Measurements from ENCODE around the gene FAM50A.

FAM50A gene

GRCh38 chrX:154477891-154478477 lies 34.0 kb downstream of the FAM50A start:
- H3K4me3 ChIP-seq (ENCODE audit: low read depth, low read length) = peak overlapping the region; percentile 58
- no peak overlapping the region for H3K27ac ChIP-seq (ENCODE audit: low read depth, low read length)
- H3K9me3 ChIP-seq (ENCODE audit: control insufficient read depth, insufficient read depth, low read length) = peaks cover 32% of the 10 kb centered on the region; the same call in 1 of the 2 replicates
- H3K4me1 ChIP-seq (ENCODE audit: control insufficient read depth, insufficient read depth, low read length) = no peaks in the 10 kb centered on the region
- H3K9ac ChIP-seq (ENCODE audit: low read depth, low read length) = no peak overlapping the region
- H3K36me3 ChIP-seq (ENCODE audit: control insufficient read depth, insufficient read depth, low read length) = no peaks in the 10 kb centered on the region
- no peaks in the 10 kb centered on the region for H3K27me3 ChIP-seq (ENCODE audit: control insufficient read depth, insufficient read depth, low read length)

- peaks cover 32% of the 10 kb centered on the region; the same call in 1 of the 2 replicates for H3K9me3 ChIP-seq (ENCODE audit: control insufficient read depth, insufficient read depth, low read length)
- peak within 1 kb of the TSS; percentile 58 for H3K4me3 ChIP-seq (ENCODE audit: low read depth, low read length)
- peak within 1 kb of the TSS; percentile 90 for H3K27ac ChIP-seq (ENCODE audit: low read depth, low read length)
Observed at GRCh38 chrX:154478728-154479622, 35.0 kb downstream of the FAM50A start, which contains the start of gene LAGE3. Gene LAGE3, minus strand, starts transcription at chrX:154479281. Its CDS starts 366 bp downstream, at chrX:154478915.

GRCh38 chrX:154481195-154481594 lies 37.3 kb downstream of the FAM50A start:
- no peak overlapping the region for H3K27ac ChIP-seq (ENCODE audit: low read depth, low read length)

More at GRCh38 chrX:154478728-154479622, 35.0 kb downstream of the FAM50A start, which contains the start of gene LAGE3:
- Histone ChIP-seq H3K4me1 (ENCODE audit: control insufficient read depth, insufficient read depth, low read length) (no peaks in the 10 kb centered on the region), H3K27me3 (ENCODE audit: control insufficient read depth, insufficient read depth, low read length) (no peaks in the 10 kb centered on the region), H3K36me3 (ENCODE audit: control insufficient read depth, insufficient read depth, low read length) (no peaks in the 10 kb centered on the region), H3K9ac (ENCODE audit: low read depth, low read length) (peak within 1 kb of the TSS; percentile 79)

GRCh38 chrX:154481911-154482601 lies 38.1 kb downstream of the FAM50A start:
- Histone ChIP-seq H3K27me3 (ENCODE audit: control insufficient read depth, insufficient read depth, low read length) (no peaks in the 10 kb centered on the region), H3K9me3 (ENCODE audit: control insufficient read depth, insufficient read depth, low read length) (peaks cover 29% of the 10 kb centered on the region; the same call in 1 of the 2 replicates), H3K4me1 (ENCODE audit: control insufficient read depth, insufficient read depth, low read length) (no peaks in the 10 kb centered on the region), H3K27ac (ENCODE audit: low read depth, low read length) (no peak overlapping the region), H3K36me3 (ENCODE audit: control insufficient read depth, insufficient read depth, low read length) (peaks cover 12% of the 10 kb centered on the region), H3K4me3 (ENCODE audit: low read depth, low read length) (no peak overlapping the region), H3K9ac (ENCODE audit: low read depth, low read length) (no peak overlapping the region)

More at GRCh38 chrX:154481195-154481594, 37.3 kb downstream of the FAM50A start:
- H3K4me1 ChIP-seq (ENCODE audit: control insufficient read depth, insufficient read depth, low read length) = no peaks in the 10 kb centered on the region
- H3K9me3 ChIP-seq (ENCODE audit: control insufficient read depth, insufficient read depth, low read length) = peaks cover 37% of the 10 kb centered on the region; the same call in 1 of the 2 replicates
- H3K9ac ChIP-seq (ENCODE audit: low read depth, low read length) = no peak overlapping the region
- no peaks in the 10 kb centered on the region for H3K27me3 ChIP-seq (ENCODE audit: control insufficient read depth, insufficient read depth, low read length)
- H3K4me3 ChIP-seq (ENCODE audit: low read depth, low read length) = no peak overlapping the region
- H3K36me3 ChIP-seq (ENCODE audit: control insufficient read depth, insufficient read depth, low read length) = peaks cover 12% of the 10 kb centered on the region

- H3K27ac ChIP-seq (ENCODE audit: low read depth, low read length) = no peak overlapping the region
- H3K4me1 ChIP-seq (ENCODE audit: control insufficient read depth, insufficient read depth, low read length) = no peaks in the 10 kb centered on the region
- no peaks in the 10 kb centered on the region for H3K27me3 ChIP-seq (ENCODE audit: control insufficient read depth, insufficient read depth, low read length)
- peaks cover 12% of the 10 kb centered on the region for H3K36me3 ChIP-seq (ENCODE audit: control insufficient read depth, insufficient read depth, low read length)
- no peak overlapping the region for H3K9ac ChIP-seq (ENCODE audit: low read depth, low read length)
- H3K9me3 ChIP-seq (ENCODE audit: control insufficient read depth, insufficient read depth, low read length) = peaks cover 29% of the 10 kb centered on the region; the same call in 1 of the 2 replicates
- H3K4me3 ChIP-seq (ENCODE audit: low read depth, low read length) = no peak overlapping the region
Observed at GRCh38 chrX:154482786-154483185, 38.8 kb downstream of the FAM50A start.

GRCh38 chrX:154483325-154483724 lies 39.4 kb downstream of the FAM50A start:
- Histone ChIP-seq H3K36me3 (ENCODE audit: control insufficient read depth, insufficient read depth, low read length) (peaks cover 12% of the 10 kb centered on the region), H3K9me3 (ENCODE audit: control insufficient read depth, insufficient read depth, low read length) (peaks cover 24% of the 10 kb centered on the region; the same call in 1 of the 2 replicates), H3K4me3 (ENCODE audit: low read depth, low read length) (no peak overlapping the region), H3K4me1 (ENCODE audit: control insufficient read depth, insufficient read depth, low read length) (no peaks in the 10 kb centered on the region), H3K9ac (ENCODE audit: low read depth, low read length) (no peak overlapping the region), H3K27me3 (ENCODE audit: control insufficient read depth, insufficient read depth, low read length) (no peaks in the 10 kb centered on the region), H3K27ac (ENCODE audit: low read depth, low read length) (no peak overlapping the region)

- Histone ChIP-seq H3K36me3 (ENCODE audit: control insufficient read depth, insufficient read depth, low read length) (peaks cover 12% of the 10 kb centered on the region), H3K9me3 (ENCODE audit: control insufficient read depth, insufficient read depth, low read length) (peaks cover 33% of the 10 kb centered on the region; the same call in 1 of the 2 replicates), H3K27ac (ENCODE audit: low read depth, low read length) (no peak overlapping the region), H3K27me3 (ENCODE audit: control insufficient read depth, insufficient read depth, low read length) (no peaks in the 10 kb centered on the region), H3K4me1 (ENCODE audit: control insufficient read depth, insufficient read depth, low read length) (no peaks in the 10 kb centered on the region), H3K9ac (ENCODE audit: low read depth, low read length) (no peak overlapping the region), H3K4me3 (ENCODE audit: low read depth, low read length) (no peak overlapping the region)
Observed at GRCh38 chrX:154484255-154485149, 40.6 kb downstream of the FAM50A start.

- Histone ChIP-seq H3K9me3 (ENCODE audit: control insufficient read depth, insufficient read depth, low read length) (peaks cover 35% of the 10 kb centered on the region; the same call in 1 of the 2 replicates), H3K36me3 (ENCODE audit: control insufficient read depth, insufficient read depth, low read length) (peaks cover 12% of the 10 kb centered on the region), H3K9ac (ENCODE audit: low read depth, low read length) (no peak overlapping the region), H3K27me3 (ENCODE audit: control insufficient read depth, insufficient read depth, low read length) (no peaks in the 10 kb centered on the region), H3K4me1 (ENCODE audit: control insufficient read depth, insufficient read depth, low read length) (no peaks in the 10 kb centered on the region), H3K27ac (ENCODE audit: low read depth, low read length) (no peak overlapping the region), H3K4me3 (ENCODE audit: low read depth, low read length) (peak overlapping the region; percentile 67)
Observed at GRCh38 chrX:154485150-154486051, 41.5 kb downstream of the FAM50A start.

- no peaks in the 10 kb centered on the region for H3K4me1 ChIP-seq (ENCODE audit: control insufficient read depth, insufficient read depth, low read length)
- no peak overlapping the region for H3K9ac ChIP-seq (ENCODE audit: low read depth, low read length)
- peaks cover 12% of the 10 kb centered on the region for H3K36me3 ChIP-seq (ENCODE audit: control insufficient read depth, insufficient read depth, low read length)
- H3K4me3 ChIP-seq (ENCODE audit: low read depth, low read length) = peak overlapping the region; percentile 67
- peaks cover 35% of the 10 kb centered on the region; the same call in 1 of the 2 replicates for H3K9me3 ChIP-seq (ENCODE audit: control insufficient read depth, insufficient read depth, low read length)
- no peak overlapping the region for H3K27ac ChIP-seq (ENCODE audit: low read depth, low read length)
- H3K27me3 ChIP-seq (ENCODE audit: control insufficient read depth, insufficient read depth, low read length) = no peaks in the 10 kb centered on the region
Observed at GRCh38 chrX:154486052-154486395, 42.1 kb downstream of the FAM50A start.
